Measurements from ENCODE around the gene FBXL7.
A peak's percentile ranks its signal among the peaks of the same experiment; 100 is the strongest.

FBXL7 gene

DNA sequence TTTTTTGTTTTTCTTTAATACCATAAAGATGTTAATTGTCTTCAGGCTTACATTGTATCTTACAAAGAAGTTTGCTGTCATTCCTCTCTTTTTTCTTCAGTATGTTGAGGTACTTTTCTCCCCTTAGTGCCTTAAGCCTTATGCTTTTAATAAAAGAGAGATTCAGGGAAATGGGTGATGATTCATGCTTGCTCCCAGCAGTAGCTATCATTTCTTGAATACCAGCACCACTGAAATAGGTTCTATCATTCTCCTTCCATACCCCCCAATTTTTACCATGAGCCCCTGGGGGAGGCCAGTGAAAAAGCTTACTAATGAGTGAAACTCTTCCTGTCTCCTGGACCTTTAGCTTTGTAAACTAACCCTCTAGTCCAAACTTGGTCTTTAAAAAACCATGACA, 165.0 kb downstream of the FBXL7 start:
- TF ChIP-seq ZC3H10 (CRISPR knock-in tag; IDR thresholded peaks at IDR 0.05) (no peak), ZNF8 (CRISPR knock-in tag; IDR thresholded peaks at IDR 0.05) (peak; percentile 14; the same call in 1 of the 2 replicates)
- no peak for ATAC-seq

DNA sequence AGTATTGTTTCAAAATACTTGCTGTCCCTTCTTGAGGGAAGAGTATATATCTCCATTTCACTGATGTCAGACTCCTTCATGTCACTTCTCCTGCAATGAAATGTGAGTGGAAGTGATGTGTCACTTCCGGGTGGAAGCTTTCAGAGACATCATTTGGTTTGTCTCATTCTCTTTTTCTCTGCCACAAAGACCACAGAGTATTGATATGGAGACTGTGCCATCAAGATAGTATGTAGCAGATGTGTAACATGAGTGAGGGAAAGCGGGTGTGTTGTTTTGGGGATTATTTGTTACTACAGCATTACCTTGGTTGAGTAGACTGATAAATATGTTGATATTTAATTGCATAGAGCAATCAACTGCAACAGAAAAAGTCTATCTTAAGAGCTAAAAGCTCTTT, 169.8 kb downstream of the FBXL7 start:
- ATAC-seq = no peak
- TF ChIP-seq CSDC2 (CRISPR knock-in tag; IDR thresholded peaks at IDR 0.05) (no peak), GLIS3 (CRISPR knock-in tag; IDR thresholded peaks at IDR 0.05) (no peak), TOX (CRISPR knock-in tag; IDR thresholded peaks at IDR 0.05; ENCODE audit: borderline replicate concordance) (no peak), ZNF8 (CRISPR knock-in tag; IDR thresholded peaks at IDR 0.05) (no peak)
- TF ChIP-seq, protein P1, sequence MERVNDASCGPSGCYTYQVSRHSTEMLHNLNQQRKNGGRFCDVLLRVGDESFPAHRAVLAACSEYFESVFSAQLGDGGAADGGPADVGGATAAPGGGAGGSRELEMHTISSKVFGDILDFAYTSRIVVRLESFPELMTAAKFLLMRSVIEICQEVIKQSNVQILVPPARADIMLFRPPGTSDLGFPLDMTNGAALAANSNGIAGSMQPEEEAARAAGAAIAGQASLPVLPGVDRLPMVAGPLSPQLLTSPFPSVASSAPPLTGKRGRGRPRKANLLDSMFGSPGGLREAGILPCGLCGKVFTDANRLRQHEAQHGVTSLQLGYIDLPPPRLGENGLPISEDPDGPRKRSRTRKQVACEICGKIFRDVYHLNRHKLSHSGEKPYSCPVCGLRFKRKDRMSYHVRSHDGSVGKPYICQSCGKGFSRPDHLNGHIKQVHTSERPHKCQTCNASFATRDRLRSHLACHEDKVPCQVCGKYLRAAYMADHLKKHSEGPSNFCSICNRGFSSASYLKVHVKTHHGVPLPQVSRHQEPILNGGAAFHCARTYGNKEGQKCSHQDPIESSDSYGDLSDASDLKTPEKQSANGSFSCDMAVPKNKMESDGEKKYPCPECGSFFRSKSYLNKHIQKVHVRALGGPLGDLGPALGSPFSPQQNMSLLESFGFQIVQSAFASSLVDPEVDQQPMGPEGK (CRISPR knock-in tag; IDR thresholded peaks at IDR 0.05; ENCODE audit: borderline replicate concordance) = no peak
- TF ChIP-seq, protein P2, sequence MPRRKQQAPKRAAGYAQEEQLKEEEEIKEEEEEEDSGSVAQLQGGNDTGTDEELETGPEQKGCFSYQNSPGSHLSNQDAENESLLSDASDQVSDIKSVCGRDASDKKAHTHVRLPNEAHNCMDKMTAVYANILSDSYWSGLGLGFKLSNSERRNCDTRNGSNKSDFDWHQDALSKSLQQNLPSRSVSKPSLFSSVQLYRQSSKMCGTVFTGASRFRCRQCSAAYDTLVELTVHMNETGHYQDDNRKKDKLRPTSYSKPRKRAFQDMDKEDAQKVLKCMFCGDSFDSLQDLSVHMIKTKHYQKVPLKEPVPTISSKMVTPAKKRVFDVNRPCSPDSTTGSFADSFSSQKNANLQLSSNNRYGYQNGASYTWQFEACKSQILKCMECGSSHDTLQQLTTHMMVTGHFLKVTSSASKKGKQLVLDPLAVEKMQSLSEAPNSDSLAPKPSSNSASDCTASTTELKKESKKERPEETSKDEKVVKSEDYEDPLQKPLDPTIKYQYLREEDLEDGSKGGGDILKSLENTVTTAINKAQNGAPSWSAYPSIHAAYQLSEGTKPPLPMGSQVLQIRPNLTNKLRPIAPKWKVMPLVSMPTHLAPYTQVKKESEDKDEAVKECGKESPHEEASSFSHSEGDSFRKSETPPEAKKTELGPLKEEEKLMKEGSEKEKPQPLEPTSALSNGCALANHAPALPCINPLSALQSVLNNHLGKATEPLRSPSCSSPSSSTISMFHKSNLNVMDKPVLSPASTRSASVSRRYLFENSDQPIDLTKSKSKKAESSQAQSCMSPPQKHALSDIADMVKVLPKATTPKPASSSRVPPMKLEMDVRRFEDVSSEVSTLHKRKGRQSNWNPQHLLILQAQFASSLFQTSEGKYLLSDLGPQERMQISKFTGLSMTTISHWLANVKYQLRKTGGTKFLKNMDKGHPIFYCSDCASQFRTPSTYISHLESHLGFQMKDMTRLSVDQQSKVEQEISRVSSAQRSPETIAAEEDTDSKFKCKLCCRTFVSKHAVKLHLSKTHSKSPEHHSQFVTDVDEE (CRISPR knock-in tag; IDR thresholded peaks at IDR 0.05) = no peak
- TF ChIP-seq, protein P3, sequence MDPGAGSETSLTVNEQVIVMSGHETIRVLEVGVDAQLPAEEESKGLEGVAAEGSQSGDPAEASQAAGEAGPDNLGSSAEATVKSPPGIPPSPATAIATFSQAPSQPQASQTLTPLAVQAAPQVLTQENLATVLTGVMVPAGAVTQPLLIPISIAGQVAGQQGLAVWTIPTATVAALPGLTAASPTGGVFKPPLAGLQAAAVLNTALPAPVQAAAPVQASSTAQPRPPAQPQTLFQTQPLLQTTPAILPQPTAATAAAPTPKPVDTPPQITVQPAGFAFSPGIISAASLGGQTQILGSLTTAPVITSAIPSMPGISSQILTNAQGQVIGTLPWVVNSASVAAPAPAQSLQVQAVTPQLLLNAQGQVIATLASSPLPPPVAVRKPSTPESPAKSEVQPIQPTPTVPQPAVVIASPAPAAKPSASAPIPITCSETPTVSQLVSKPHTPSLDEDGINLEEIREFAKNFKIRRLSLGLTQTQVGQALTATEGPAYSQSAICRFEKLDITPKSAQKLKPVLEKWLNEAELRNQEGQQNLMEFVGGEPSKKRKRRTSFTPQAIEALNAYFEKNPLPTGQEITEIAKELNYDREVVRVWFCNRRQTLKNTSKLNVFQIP (CRISPR knock-in tag; IDR thresholded peaks at IDR 0.05; ENCODE audit: borderline replicate concordance, low read depth) = no peak

DNA sequence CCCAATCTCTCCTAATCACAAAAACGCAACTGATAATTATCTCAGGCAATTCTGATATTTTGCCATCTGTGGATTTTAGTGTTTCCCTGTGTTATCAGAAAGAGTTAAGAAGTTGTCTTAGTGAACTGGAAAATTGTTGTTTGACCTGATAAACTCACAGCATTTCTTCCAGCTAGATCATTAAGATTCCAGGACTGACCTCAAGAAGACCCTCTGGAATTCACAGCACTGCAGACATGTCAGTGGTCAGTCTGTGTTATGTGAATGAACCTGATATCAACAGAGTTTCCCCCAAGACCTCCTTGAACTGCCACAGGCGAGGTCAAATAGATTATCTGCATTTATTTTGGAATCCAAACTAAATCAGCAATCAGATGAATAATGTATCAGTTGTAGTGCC, 174.7 kb downstream of the FBXL7 start:
- ATAC-seq = no peak
- TF ChIP-seq, protein P2 (CRISPR knock-in tag; IDR thresholded peaks at IDR 0.05) = peak; percentile 45; the same call in 1 of the 2 replicates
- TF ChIP-seq RARB (CRISPR knock-in tag; IDR thresholded peaks at IDR 0.05) = no peak
- TF ChIP-seq ISL1 (CRISPR knock-in tag; IDR thresholded peaks at IDR 0.05) = peak; percentile 47; the same call in 1 of the 2 replicates

DNA sequence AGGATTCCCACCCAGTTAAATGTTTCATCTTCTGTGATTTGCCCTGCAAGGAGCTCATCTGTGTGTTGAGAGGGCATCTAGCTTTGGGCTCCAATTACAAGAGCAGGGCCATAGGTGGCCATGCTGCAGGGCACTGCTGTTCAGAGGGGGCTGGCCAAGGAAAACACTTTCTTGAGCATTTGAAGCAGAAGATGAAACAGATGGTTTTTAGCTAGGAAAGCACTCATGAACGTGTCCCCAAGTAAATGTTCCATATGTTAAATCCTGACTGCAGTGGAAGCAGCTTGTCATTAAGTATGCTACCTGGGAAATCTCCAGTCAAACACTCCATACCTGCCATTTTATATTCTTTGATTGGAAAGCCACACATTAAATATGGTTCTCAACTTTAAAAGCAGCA, 176.6 kb downstream of the FBXL7 start:
- TF ChIP-seq, protein P4, sequence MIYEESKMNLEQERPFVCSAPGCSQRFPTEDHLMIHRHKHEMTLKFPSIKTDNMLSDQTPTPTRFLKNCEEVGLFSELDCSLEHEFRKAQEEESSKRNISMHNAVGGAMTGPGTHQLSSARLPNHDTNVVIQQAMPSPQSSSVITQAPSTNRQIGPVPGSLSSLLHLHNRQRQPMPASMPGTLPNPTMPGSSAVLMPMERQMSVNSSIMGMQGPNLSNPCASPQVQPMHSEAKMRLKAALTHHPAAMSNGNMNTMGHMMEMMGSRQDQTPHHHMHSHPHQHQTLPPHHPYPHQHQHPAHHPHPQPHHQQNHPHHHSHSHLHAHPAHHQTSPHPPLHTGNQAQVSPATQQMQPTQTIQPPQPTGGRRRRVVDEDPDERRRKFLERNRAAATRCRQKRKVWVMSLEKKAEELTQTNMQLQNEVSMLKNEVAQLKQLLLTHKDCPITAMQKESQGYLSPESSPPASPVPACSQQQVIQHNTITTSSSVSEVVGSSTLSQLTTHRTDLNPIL (CRISPR knock-in tag; IDR thresholded peaks at IDR 0.05; ENCODE audit: low read depth) = no peak
- no peak for TF ChIP-seq ZFP3 (CRISPR knock-in tag; IDR thresholded peaks at IDR 0.05)
- TF ChIP-seq, protein P2 (CRISPR knock-in tag; IDR thresholded peaks at IDR 0.05) = no peak
- TF ChIP-seq BACH2 (CRISPR knock-in tag; IDR thresholded peaks at IDR 0.05; ENCODE audit: borderline replicate concordance) = no peak
- no peak for TF ChIP-seq TCF4 (CRISPR knock-in tag; IDR thresholded peaks at IDR 0.05; ENCODE audit: borderline replicate concordance)
- no peak for TF ChIP-seq TOX (CRISPR knock-in tag; IDR thresholded peaks at IDR 0.05; ENCODE audit: borderline replicate concordance)
- no peak for TF ChIP-seq ZNF565 (CRISPR knock-in tag; conservative IDR thresholded peaks at IDR 0.05; ENCODE audit: low read depth)
- no peak for TF ChIP-seq ZNF70 (CRISPR knock-in tag; IDR thresholded peaks at IDR 0.05)
- no peak for TF ChIP-seq ZC3H10 (CRISPR knock-in tag; IDR thresholded peaks at IDR 0.05)
- ATAC-seq = no peak
